H1 (cell line): Measurements from ENCODE around the gene GATB. TPM values are rescaled to one million over a fixed set of nuclear protein-coding genes. Genes with fewer than 3 reads are reported as not detected.

Experiments
- CTCF ChIA-PET: fragments of 300-600 bp; sonication (Branson Sonifier 250); formaldehyde crosslinking; loops from one replicate; lab custom pipeline; 2021; ENCODE audit not compliant: partially characterized antibody; lab: Charles Lee
- POLR2A ChIA-PET: fragments of 300-600 bp; sonication (Branson Sonifier 250); formaldehyde crosslinking; loops from one replicate; lab custom pipeline; 2021; ENCODE audit warnings: inconsistent platforms; ENCODE audit not compliant: partially characterized antibody; lab: Charles Lee
- DNase-seq, 2 experiments: peaks; one replicate each; pipeline versions ENCODE4 v3.0.0 to v3.0.0-alpha.2; 2010 to 2022; ENCODE audit warnings: low spot score in 2 of 2, low read depth in 1 of 2, mixed read lengths in 1 of 2
- FAIRE-seq: peaks from 2 replicates; lab custom pipeline; 2011; peaks lifted over from hg19 to GRCh38; lab: Jason Lieb, UNC
- H2AFZ ChIP-seq: 2 replicates; pipeline ENCODE4 v1.8.1; 2012; ENCODE audit warnings: low read length, inconsistent platforms
- H2AK5ac ChIP-seq: 2 replicates; pipeline ENCODE4 v1.6.1; 2013; ENCODE audit warnings: low read depth, low read length
- H2BK120ac ChIP-seq: replicated peaks from 2 replicates; pipeline ENCODE3; 2013; ENCODE audit warnings: low read depth, low read length, inconsistent platforms
- H2BK12ac ChIP-seq: 2 replicates; pipeline ENCODE4 v1.6.1; 2013; ENCODE audit warnings: low read depth, low read length
- H2BK15ac ChIP-seq: 2 replicates; pipeline ENCODE4 v1.6.1; 2013; ENCODE audit warnings: low read length
- H2BK20ac ChIP-seq: 2 replicates; pipeline ENCODE4 v1.6.1; 2013; ENCODE audit warnings: low read length
- H2BK5ac ChIP-seq: 2 replicates; pipeline ENCODE4 v1.6.1; 2013; ENCODE audit warnings: low read depth, low read length
- H3K14ac ChIP-seq: 2 replicates; pipeline ENCODE4 v1.6.1; 2013; ENCODE audit warnings: inconsistent platforms; ENCODE audit not compliant: insufficient read length
- H3K18ac ChIP-seq: 2 replicates; pipeline ENCODE4 v1.6.1; 2013; ENCODE audit warnings: low read length; ENCODE audit errors: extremely low read depth
- H3K23ac ChIP-seq: 2 replicates; pipeline ENCODE4 v1.6.1; 2013; ENCODE audit warnings: inconsistent platforms; ENCODE audit not compliant: insufficient read length
- H3K23me2 ChIP-seq: 2 replicates; pipeline ENCODE4 v1.6.1; 2013; ENCODE audit warnings: low read depth, low read length
- H3K27ac ChIP-seq: 2 replicates; pipeline ENCODE4 v1.6.1; 2011; ENCODE audit warnings: low read depth, low read length, inconsistent platforms
- H3K27me3 ChIP-seq, 4 experiments: replicated peaks in 1 of 4; 1 replicate in 1 of 4; 2 replicates in 3 of 4; pipeline versions ENCODE4 v1.6.1 to v1.8.1; 2011 to 2013; ENCODE audit warnings: low read length in 3 of 4, mild to moderate bottlenecking in 3 of 4, inconsistent platforms in 2 of 4, mixed read lengths in 2 of 4, moderate library complexity in 1 of 4; ENCODE audit not compliant: control insufficient read depth in 3 of 4, insufficient read depth in 3 of 4; ENCODE audit errors: extremely low read depth in 1 of 4
- H3K36me3 ChIP-seq, 4 experiments: 2 replicates each; pipeline versions ENCODE4 v1.6.1 to v1.8.1; 2011 to 2013; ENCODE audit warnings: mild to moderate bottlenecking in 4 of 4, low read length in 3 of 4, moderate library complexity in 2 of 4, control low read depth in 1 of 4, inconsistent platforms in 1 of 4; ENCODE audit not compliant: insufficient read depth in 4 of 4, control insufficient read depth in 2 of 4
- H3K4ac ChIP-seq: replicated peaks from 2 replicates; pipeline ENCODE3; 2013; ENCODE audit warnings: low read length, low read depth, mixed read lengths, inconsistent platforms; ENCODE audit not compliant: insufficient read length
- H3K4me1 ChIP-seq, 4 experiments: replicated peaks in 1 of 4; 1 replicate in 1 of 4; 2 replicates in 3 of 4; pipeline versions ENCODE4 v1.6.1 to v1.8.1; 2011 to 2013; ENCODE audit warnings: low read length in 3 of 4, inconsistent platforms in 2 of 4, mixed read lengths in 1 of 4; ENCODE audit not compliant: insufficient read depth in 4 of 4, control insufficient read depth in 3 of 4
- H3K4me2 ChIP-seq, 2 experiments: 2 replicates each; pipeline versions ENCODE4 v1.6.1 to v1.8.1; 2011 to 2013; ENCODE audit warnings: low read depth in 2 of 2, low read length in 2 of 2, control low read depth in 1 of 2, inconsistent platforms in 1 of 2, mild to moderate bottlenecking in 1 of 2; ENCODE audit not compliant: insufficient read depth in 1 of 2
- H3K4me3 ChIP-seq, 4 experiments: fragments of 200-600, 300-600 bp in 1 of 4; sonication (generic), shearing (Covaris generic), sonication (Bioruptor Twin) in 1 of 4; 2 replicates each; pipeline versions ENCODE4 v1.5.1 to v1.8.1; 2011 to 2016; ENCODE audit warnings: low read length in 4 of 4, low read depth in 3 of 4, control low read depth in 2 of 4, inconsistent platforms in 2 of 4, mild to moderate bottlenecking in 2 of 4, mixed read lengths in 1 of 4, moderate library complexity in 1 of 4; ENCODE audit not compliant: insufficient read depth in 2 of 4; ENCODE audit errors: extremely low read depth in 1 of 4
- H3K56ac ChIP-seq: replicated peaks from 2 replicates; pipeline ENCODE3; 2013; ENCODE audit warnings: low read depth, mild to moderate bottlenecking, mixed read lengths, low read length, inconsistent platforms; ENCODE audit not compliant: insufficient read length
- H3K79me1 ChIP-seq: 2 replicates; pipeline ENCODE4 v1.6.1; 2013; ENCODE audit warnings: low read depth, low read length, control low read depth
- H3K79me2 ChIP-seq, 2 experiments: 2 replicates each; pipeline versions ENCODE4 v1.6.1 to v1.8.1; 2012 to 2013; ENCODE audit warnings: low read length in 2 of 2, mild to moderate bottlenecking in 2 of 2, inconsistent platforms in 1 of 2; ENCODE audit not compliant: insufficient read depth in 2 of 2, control insufficient read depth in 1 of 2
- H3K9ac ChIP-seq, 4 experiments: replicated peaks in 1 of 4; 1 replicate in 1 of 4; 2 replicates in 3 of 4; pipeline versions ENCODE4 v1.6.1 to v1.8.1; 2011 to 2013; ENCODE audit warnings: low read depth in 3 of 4, low read length in 3 of 4, control low read depth in 2 of 4, mild to moderate bottlenecking in 2 of 4, moderate library complexity in 2 of 4, inconsistent platforms in 1 of 4; ENCODE audit errors: extremely low read depth in 1 of 4
- H3K9me3 ChIP-seq, 2 experiments: 2 replicates each; pipeline versions ENCODE4 v1.6.1 to v1.8.1; 2012 to 2013; ENCODE audit warnings: mild to moderate bottlenecking in 2 of 2, moderate library complexity in 2 of 2, control low read depth in 1 of 2, inconsistent platforms in 1 of 2, low read depth in 1 of 2, low read length in 1 of 2, mixed read lengths in 1 of 2; ENCODE audit not compliant: insufficient read depth in 2 of 2
- H4K20me1 ChIP-seq, 2 experiments: replicated peaks in 1 of 2; 2 replicates each; pipeline versions ENCODE3 to v1.8.1; 2011 to 2013; ENCODE audit warnings: inconsistent platforms in 2 of 2, low read length in 2 of 2, mild to moderate bottlenecking in 1 of 2; ENCODE audit not compliant: insufficient read depth in 2 of 2, control insufficient read depth in 1 of 2
- H4K5ac ChIP-seq: 2 replicates; pipeline ENCODE4 v1.6.1; 2013; ENCODE audit warnings: low read length, low read depth, mixed read lengths, inconsistent platforms; ENCODE audit not compliant: insufficient read length
- H4K8ac ChIP-seq: 2 replicates; pipeline ENCODE4 v1.8.0; 2013; ENCODE audit warnings: mild to moderate bottlenecking, moderate library complexity, low read length, inconsistent platforms; ENCODE audit not compliant: insufficient read depth; ENCODE audit errors: extremely low read depth
- H4K91ac ChIP-seq: replicated peaks from 2 replicates; pipeline ENCODE3; 2013; ENCODE audit warnings: low read length, mixed read lengths, inconsistent platforms; ENCODE audit not compliant: insufficient read length
- BCL11A ChIP-seq, 2 experiments: IDR thresholded peaks; one replicate each; pipeline ENCODE4 v1.6.1; 2011; ENCODE audit warnings: low read depth in 2 of 2, low read length in 2 of 2, mild to moderate bottlenecking in 2 of 2
- KDM1A ChIP-seq: fragments of 200-600, 300-600 bp; sonication (generic); IDR thresholded peaks from 2 replicates; pipeline ENCODE4 v1.7.1; 2016; ENCODE audit warnings: mild to moderate bottlenecking, low read length, borderline replicate concordance
- SIN3A ChIP-seq, 2 experiments: IDR thresholded peaks in 1 of 2; conservative IDR thresholded peaks in 1 of 2; 2 replicates each; pipeline ENCODE4 v1.6.1; 2011 to 2012; ENCODE audit warnings: low read length in 2 of 2, improper control_type of control experiment in 1 of 2, low read depth in 1 of 2, mild to moderate bottlenecking in 1 of 2
- WGBS, 2 experiments: shearing (Covaris generic) in 1 of 2; methylation state at CpG; one replicate each; pipeline versions ENCODE4 v1.1.6 to v1.1.7; 2013 to 2015; ENCODE audit warnings: low lambda C conversion rate in 2 of 2, mixed read lengths in 2 of 2, inconsistent platforms in 1 of 2, low coverage in 1 of 2, missing lambda C conversion rate in 1 of 2; ENCODE audit not compliant: insufficient replicate concordance in 2 of 2, insufficient coverage in 1 of 2, insufficient read length in 1 of 2; ENCODE audit errors: extremely low coverage in 1 of 2, missing lambda C conversion rate in 1 of 2; 5-methylcytosine and 5-hydroxymethylcytosine counted together
- polyA plus RNA-seq, 7 experiments: library from polyadenylated mRNA; depleted of rRNA in 3 of 7; stranded (reverse) in 5 of 7; unstranded in 2 of 7; fragments of >200 nt in 5 of 7; fragments of 200-250 nt in 2 of 7; gene quantifications; 1 replicate in 5 of 7; 2 replicates in 1 of 7; 4 replicates in 1 of 7; pipeline versions ENCODE4 v1.2.1 to v1.2.3, GENCODE V29; 2011 to 2013; ENCODE audit warnings: missing spikeins in 2 of 7, mixed read lengths in 2 of 7
- total RNA-seq: library from RNA; stranded (reverse); fragmentation: NEBNext Ultra II Directional; extraction: Animal tissue kit (Norgen Biotek cat#: 25700); gene quantifications from 2 replicates; pipeline ENCODE4 v1.2.1, GENCODE V29; 2021

The GATB gene
- total and polyA plus RNA-seq, 2 of the 8 experiments (the other 6 are each of a cell fraction or from before 2014, with no cell fraction given) = 15.3 to 18.0 TPM

DNA sequence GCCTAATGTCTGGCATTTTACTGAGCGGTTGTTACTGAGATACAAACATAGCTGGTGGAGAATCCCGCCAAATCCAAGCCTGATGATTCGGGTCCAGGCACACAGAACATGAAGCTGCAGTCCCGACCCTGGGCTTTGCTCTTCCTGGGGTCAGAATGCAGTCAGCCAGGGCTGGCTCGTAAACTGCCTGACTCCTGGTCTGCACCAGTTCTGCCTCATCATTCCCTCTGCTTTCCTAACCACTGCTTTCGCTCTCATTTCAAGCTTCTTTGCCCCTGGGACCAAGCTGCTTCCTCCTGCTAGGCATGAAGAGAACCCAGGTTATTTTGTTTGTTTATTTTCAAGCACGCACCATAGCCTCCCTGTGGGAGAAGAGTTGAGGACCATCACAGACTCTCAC is 39.3 kb downstream of the GATB start:
- H2BK12ac ChIP-seq = no peak overlapping the region
- H3K4me3 ChIP-seq = no peak overlapping the region
- H3K79me2 ChIP-seq = no peaks in the 10 kb centered on the region
- no peak overlapping the region for H3K27ac ChIP-seq
- no peaks in the 10 kb centered on the region for H3K23me2 ChIP-seq
- no peak overlapping the region for H4K91ac ChIP-seq
- no peak overlapping the region for H2AFZ ChIP-seq
- H2BK120ac ChIP-seq = no peak overlapping the region
- no peak overlapping the region for H2BK20ac ChIP-seq
- H3K18ac ChIP-seq = no peak overlapping the region
- H4K8ac ChIP-seq = no peak overlapping the region
- 0 out of 8 replicates have a peak, but pooled peaks cover 0 to 4% (median 0%) of the 10 kb centered on the region in 4 experiments for H3K36me3 ChIP-seq
- H3K14ac ChIP-seq = no peak overlapping the region
- H3K4me2 ChIP-seq = no peak overlapping the region
- no peaks in the 10 kb centered on the region for H4K20me1 ChIP-seq
- no peak overlapping the region for H2BK15ac ChIP-seq
- H3K23ac ChIP-seq = no peak overlapping the region
- H2BK5ac ChIP-seq = no peak overlapping the region
- WGBS, 2 experiments = 89% methylated on average over 7 of the region's 7 CpGs; no CpG with 5 or more reads in 1 of the 2 experiments
- H3K79me1 ChIP-seq = no peaks in the 10 kb centered on the region
- no peak overlapping the region for H3K9ac ChIP-seq
- H2AK5ac ChIP-seq = no peak overlapping the region
- H4K5ac ChIP-seq = no peak overlapping the region
- FAIRE-seq (no peak), DNase-seq (no peak)
- H3K4me1 ChIP-seq = peaks cover 0 to 5% (median 3%) of the 10 kb centered on the region in 4 experiments; a peak in 4 of 7 replicates
- H3K9me3 ChIP-seq = no peaks in the 10 kb centered on the region
- CTCF ChIA-PET = no interaction called here
- TF ChIP-seq BCL11A (IDR thresholded peaks at IDR 0.05; ENCODE audit: low read depth in 2 of 2, low read length in 2 of 2) (no peak), KDM1A (no peak), SIN3A (conservative IDR thresholded peaks at IDR 0.05 in 1 of 2, IDR thresholded peaks at IDR 0.05 in 1 of 2; ENCODE audit: low read depth in 1 of 2, low read length in 2 of 2) (no peak)
- H3K27me3 ChIP-seq = no peaks in the 10 kb centered on the region
- H3K4ac ChIP-seq = no peak overlapping the region
- POLR2A ChIA-PET = no interaction called here
- no peak overlapping the region for H3K56ac ChIP-seq
